Activated CD4-positive, alpha-beta T cell treated with anti-CD3 and anti-CD28 coated beads, Interleukin-2, amount 10 ng/mL, durations not matched to agents 7 days and 5 days (primary cell): ENCODE data around the gene KDM4B. TPM values are rescaled to one million over a fixed set of nuclear protein-coding genes. Genes with fewer than 3 reads are reported as not detected.
A peak's percentile ranks its signal among the peaks of the same experiment; 100 is the strongest.

Experiments used
- CTCF ChIA-PET: fragments of 350-600 bp; sonication (Branson Sonifier 250); formaldehyde crosslinking; loops from one replicate; lab custom pipeline; 2021; ENCODE audit warnings: antibody characterized with exemption; lab: Charles Lee
- POLR2A ChIA-PET: fragments of 350-600 bp; sonication (Branson Sonifier 250); formaldehyde crosslinking; loops from one replicate; lab custom pipeline; 2021; ENCODE audit warnings: antibody characterized with exemption; lab: Charles Lee
- DNase-seq: peaks from one replicate; pipeline ENCODE4 v3.0.0-alpha.2; 2020
- H3K27ac Mint-ChIP-seq: one replicate; pipeline ENCODE4 v1.8.0; 2021; ENCODE audit warnings: mild to moderate bottlenecking, moderate library complexity, mixed read lengths
- H3K27me3 Mint-ChIP-seq: one replicate; pipeline ENCODE4 v1.8.0; 2021; ENCODE audit warnings: mixed read lengths
- H3K36me3 Mint-ChIP-seq: one replicate; pipeline ENCODE4 v1.8.0; 2021; ENCODE audit warnings: low read depth, mixed read lengths
- H3K4me1 Mint-ChIP-seq: one replicate; pipeline ENCODE4 v1.8.0; 2021; ENCODE audit warnings: mixed read lengths
- H3K4me3 Mint-ChIP-seq: one replicate; pipeline ENCODE4 v1.8.0; 2021; ENCODE audit warnings: mild to moderate bottlenecking, moderate library complexity, mixed read lengths
- H3K9me3 Mint-ChIP-seq: one replicate; pipeline ENCODE4 v1.8.0; 2021; ENCODE audit warnings: mixed read lengths
- total RNA-seq, 2 experiments: library from RNA; stranded (reverse); gene quantifications; one replicate each; pipeline ENCODE4 v1.2.3, GENCODE V29; 2021

KDM4B gene
- total RNA-seq, 2 experiments from 2014 or later: 37.1 to 40.2 TPM

DNA sequence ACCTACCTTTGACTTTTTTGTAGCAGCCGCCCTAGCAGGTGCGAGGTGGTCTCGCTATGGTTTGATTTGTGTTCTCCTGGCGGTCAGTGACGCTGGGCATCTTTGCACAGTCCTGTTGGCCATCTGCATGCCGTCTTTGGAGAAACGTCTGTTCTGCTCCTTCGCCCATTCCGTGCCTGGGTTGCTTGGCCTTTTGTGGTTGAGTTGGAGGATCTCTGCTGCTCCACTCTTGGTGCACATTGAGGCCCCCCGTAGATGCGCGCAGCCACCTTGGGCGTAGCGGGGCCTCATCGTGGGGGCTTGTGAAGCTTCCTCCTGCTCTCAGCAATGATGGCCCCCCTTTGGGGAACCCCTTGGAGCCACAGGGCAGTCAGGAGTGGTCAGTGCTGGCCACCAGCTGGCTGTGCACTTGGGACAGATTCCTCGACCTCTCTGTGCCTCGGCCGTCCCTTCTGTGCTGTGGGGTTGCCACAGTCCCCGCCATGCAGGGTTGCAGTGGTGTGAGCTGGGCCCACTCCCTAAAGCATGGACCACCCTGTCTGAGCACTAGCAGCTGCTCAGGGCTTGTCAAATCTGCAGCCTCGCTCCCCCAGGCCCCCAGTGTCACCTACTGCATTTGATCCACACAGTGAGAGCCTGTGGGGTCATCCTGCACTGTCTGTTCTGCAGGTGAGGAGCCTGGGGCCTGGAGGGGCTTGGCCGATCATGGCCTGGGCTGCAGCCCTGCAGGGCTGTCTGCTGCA is 170.8 kb downstream of the KDM4B start:
- CTCF ChIA-PET: no interaction called here
- Mint-ChIP-seq H3K4me1 (peaks cover 25% of the 10 kb centered on the region), H3K36me3 (peaks cover 28% of the 10 kb centered on the region), H3K27ac (peak overlapping the region; percentile 92), H3K4me3 (peak overlapping the region; percentile 74), H3K9me3 (peaks cover 4% of the 10 kb centered on the region), H3K27me3 (peaks cover 3% of the 10 kb centered on the region)
- POLR2A ChIA-PET: no interaction called here
- DNase-seq: no peak

DNA sequence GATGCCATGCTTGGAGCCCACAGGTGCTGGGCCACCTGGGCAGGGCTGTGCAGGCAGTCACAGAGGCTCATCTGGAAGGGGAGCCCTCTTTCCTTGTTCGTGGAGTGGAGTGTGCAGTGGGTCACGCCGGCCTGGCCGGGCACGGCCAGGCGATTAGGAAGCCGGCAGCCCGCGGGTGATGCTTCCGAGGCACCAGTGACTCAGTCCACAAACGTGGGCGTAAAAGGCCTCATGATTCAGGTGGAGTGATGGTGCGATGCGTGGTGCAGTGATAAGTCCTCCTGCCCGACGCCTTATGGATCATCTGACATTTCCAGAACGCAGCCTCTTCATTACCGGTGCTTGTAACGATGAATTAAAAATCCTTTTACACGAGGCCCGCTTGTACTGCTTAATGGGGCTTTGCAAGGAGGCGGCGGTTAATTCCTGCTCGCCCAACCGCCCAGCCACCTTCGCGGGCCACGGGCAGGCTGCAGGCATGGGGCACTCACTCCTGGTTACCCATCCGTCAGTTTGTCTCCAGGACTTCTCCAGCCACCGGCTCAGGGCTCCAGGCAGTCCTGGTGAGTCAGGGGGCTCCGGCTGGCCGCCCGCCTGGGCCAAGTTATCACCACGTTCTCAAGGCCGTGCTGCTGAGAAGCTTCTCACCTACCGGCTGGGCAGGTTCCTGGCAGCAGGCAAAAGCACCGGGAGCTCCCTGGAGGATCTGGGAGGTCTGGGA is 172.4 kb downstream of the KDM4B start:
- Mint-ChIP-seq H3K4me3 (no peak overlapping the region), H3K27me3 (peaks cover 3% of the 10 kb centered on the region), H3K4me1 (peaks cover 25% of the 10 kb centered on the region), H3K27ac (no peak overlapping the region), H3K36me3 (peaks cover 30% of the 10 kb centered on the region), H3K9me3 (peaks cover 4% of the 10 kb centered on the region)
- DNase-seq: no peak
- ChIA-PET POLR2A (no interaction called here), CTCF (no interaction called here)

DNA sequence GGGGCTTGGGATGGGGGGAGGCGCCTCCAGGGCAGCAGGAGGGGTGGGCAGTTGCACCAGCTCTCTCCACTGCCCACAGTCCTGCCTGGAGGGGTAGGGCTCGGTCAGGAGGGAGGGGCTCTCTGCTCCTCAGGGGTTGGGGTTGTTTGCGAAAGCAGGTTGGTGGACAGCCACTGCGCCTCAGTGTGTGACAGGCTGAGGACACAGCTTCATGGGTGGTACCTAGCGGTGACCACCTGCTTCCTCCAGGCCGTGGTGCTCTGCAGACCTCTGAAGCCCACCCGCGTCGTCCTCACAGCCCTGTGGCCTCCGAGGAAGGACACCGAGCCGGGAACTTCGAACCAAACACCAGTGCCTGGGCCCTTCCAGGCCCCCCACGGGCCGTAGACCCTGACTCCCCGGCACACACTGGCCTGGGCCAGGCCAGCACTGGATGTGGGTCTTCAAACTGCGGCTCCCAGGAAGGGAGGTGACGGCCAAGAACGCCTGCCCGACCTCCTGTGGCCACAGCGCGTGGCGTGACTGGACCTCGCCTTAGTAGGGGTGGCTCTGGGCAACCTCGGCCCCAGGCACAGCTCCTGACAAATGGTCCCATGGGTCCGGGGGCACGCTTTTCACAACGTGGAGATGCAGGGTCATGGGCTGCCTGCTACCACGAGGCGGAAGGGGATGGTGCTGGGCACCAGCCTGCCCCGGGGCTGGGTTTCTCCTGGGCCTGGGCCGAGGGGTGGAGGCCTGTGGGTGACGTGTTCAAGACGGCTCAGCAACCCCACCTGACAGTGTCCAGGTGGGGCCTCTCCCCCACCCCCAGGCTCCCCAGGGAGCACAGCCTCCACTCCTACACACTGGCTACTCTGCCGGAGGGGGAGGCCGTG is 173.2 kb downstream of the KDM4B start:
- DNase-seq: no peak
- H3K4me1 Mint-ChIP-seq: peaks cover 25% of the 10 kb centered on the region

DNA sequence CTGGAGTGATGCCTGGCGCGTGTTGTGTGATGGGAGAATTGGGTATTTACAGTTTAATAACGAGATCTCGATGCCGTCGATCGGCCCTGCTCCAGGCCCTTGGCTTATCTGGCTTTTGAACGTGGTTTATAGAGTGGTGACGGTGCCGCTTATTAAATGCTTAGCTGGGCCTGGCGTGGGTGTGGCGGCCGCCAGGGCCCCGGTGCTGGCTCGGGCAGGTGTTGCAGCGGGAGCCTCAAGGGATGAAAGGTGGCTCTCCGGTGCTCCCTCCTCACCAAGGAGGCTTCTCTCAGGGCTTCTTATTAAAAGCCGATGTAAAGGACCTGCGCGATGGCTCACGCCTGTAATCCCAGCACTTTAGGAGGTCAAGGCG is 173.8 kb downstream of the KDM4B start:
- no peak overlapping the region for H3K27ac Mint-ChIP-seq
- POLR2A ChIA-PET: no interaction called here
- H3K27me3 Mint-ChIP-seq: peaks cover 3% of the 10 kb centered on the region
- CTCF ChIA-PET: no interaction called here
- peaks cover 4% of the 10 kb centered on the region for H3K9me3 Mint-ChIP-seq
- no peak overlapping the region for H3K4me3 Mint-ChIP-seq
- no peak for DNase-seq
- H3K4me1 Mint-ChIP-seq: peaks cover 25% of the 10 kb centered on the region
- peaks cover 27% of the 10 kb centered on the region for H3K36me3 Mint-ChIP-seq

More for the DNA sequence above, 173.2 kb downstream of the KDM4B start:
- Mint-ChIP-seq H3K36me3 (peaks cover 29% of the 10 kb centered on the region), H3K27me3 (peaks cover 3% of the 10 kb centered on the region), H3K27ac (no peak overlapping the region), H3K4me3 (no peak overlapping the region), H3K9me3 (peaks cover 4% of the 10 kb centered on the region)
- ChIA-PET POLR2A (no interaction called here), CTCF (no interaction called here)

DNA sequence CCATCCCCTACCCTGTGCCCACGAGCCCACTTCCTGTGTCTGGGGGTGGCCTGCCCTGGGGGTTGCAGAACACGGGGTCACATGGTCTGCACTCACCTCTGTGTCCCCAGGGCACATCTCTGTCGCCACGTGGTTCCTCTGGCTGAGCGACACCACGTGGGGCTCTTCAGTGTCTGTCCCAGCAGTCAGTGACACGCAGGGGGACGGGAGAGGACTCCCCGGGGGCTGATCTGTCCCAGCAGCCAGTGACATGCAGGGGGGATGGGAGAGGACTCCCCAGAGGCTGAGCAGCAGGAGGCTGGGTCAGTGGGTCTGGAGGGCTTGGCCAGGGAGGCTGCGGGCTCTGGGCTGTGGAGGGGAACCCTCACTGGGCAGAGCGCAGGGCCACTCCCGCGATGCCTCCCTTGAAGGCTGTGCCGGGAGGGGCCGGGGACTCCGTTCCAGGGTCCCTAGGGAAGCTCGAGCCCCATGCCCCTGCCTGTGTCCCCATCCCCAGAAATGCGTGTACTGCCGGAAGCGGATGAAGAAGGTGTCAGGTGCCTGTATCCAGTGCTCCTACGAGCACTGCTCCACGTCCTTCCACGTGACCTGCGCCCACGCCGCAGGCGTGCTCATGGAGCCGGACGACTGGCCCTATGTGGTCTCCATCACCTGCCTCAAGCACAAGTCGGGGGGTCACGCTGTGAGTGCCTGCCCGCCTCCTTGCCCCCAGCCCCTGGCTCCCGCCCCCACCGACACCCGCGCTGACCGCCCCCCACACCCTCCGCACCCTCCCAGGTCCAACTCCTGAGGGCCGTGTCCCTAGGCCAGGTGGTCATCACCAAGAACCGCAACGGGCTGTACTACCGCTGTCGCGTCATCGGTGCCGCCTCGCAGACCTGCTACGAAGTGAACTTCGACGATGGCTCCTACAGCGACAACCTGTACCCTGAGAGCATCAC is 174.8 kb downstream of the KDM4B start:
- POLR2A ChIA-PET: no interaction called here
- no peak for DNase-seq
- Mint-ChIP-seq H3K27me3 (peaks cover 3% of the 10 kb centered on the region), H3K27ac (no peak overlapping the region), H3K9me3 (peaks cover 3% of the 10 kb centered on the region), H3K36me3 (peaks cover 16% of the 10 kb centered on the region), H3K4me1 (peaks cover 18% of the 10 kb centered on the region), H3K4me3 (no peak overlapping the region)
- CTCF ChIA-PET: no interaction called here

DNA sequence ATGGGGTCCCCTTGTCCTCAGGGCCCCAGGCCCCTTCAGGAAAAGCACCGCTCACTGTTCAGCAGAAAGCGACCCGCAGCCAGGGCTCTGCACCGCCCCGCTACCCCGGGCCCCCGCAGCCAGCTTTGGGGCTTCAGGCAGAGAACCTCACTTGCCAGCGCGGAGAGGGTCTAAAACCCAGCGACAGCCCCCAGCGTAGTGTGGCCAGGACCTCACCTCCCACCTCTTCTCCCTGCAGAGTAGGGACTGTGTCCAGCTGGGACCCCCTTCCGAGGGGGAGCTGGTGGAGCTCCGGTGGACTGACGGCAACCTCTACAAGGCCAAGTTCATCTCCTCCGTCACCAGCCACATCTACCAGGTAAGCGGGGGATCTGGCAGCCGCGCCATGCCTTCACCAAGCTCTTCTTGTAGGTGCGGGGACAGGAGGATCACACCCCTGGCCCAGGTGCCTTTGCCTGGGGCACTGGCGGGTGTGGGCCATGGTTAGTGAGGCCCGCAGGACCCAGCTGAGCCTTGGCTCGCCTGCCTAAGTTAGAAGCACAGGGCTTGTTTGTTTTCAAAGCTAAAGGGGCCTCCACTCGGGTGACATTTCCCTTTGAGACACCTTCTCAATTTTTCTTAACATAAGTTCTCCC is 175.7 kb downstream of the KDM4B start:
- DNase-seq: no peak
- no peak overlapping the region for H3K4me3 Mint-ChIP-seq
- H3K27me3 Mint-ChIP-seq: no peaks in the 10 kb centered on the region
- H3K36me3 Mint-ChIP-seq: peaks cover 8% of the 10 kb centered on the region
- no peaks in the 10 kb centered on the region for H3K9me3 Mint-ChIP-seq
- ChIA-PET CTCF (interaction anchor here (0.6 kb wide), 1 partner anchor 107 kb away, joined by 3 read pairs; no protein-coding TSS in a partner anchor), POLR2A (no interaction called here)
- peaks cover 9% of the 10 kb centered on the region for H3K4me1 Mint-ChIP-seq
- H3K27ac Mint-ChIP-seq: no peak overlapping the region

DNA sequence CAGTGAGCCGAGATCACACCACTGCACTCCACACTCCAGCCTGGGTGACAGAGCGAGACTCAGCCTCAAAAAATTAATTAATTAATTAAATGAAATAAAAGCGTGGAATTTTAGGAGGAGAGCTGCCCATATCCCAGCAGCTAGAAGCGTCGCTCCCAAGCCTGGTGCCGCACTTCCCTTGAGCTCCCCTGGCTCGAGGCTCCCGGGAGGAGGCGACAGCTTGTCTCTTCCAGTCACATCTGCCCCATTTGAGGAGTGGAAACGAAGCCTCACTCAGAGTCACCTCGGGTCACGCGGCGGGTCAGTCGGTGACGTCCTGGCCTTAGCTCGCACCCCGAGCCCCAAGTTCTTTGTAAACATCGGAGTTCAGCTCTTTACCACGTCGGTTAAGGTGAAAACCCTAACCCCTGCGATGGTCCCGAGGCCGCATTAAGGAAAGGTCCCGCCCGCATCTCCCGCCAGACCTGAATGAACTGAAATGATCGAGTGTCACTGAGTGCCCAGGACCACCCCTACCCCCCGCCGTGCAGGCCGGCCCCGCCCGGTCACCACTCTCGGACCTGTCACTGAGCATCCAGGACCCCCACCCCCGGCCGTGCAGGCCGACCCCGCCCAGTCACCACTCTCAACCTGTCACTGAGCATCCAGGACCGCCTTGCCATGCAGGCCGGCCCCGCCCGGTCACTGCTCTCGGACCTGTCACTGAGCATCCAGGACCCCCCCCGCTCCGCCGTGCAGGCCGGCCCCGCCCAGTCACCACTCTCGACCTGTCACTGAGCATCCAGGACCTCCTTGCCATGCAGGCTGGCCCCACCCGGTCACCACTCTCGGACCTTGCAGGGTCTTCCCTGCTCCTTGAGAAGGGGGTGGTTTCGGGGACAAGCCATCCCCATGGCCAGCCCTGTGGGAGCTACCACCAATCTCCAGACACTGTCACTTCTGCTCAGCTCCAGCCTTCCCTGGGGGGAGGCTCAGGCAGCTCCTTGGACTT is 176.9 kb downstream of the KDM4B start:
- ChIA-PET CTCF (interaction anchor here (0.6 to 1.2 kb wide), 3 partner anchors 9 to 108 kb away, joined by 3 read pairs; no protein-coding TSS in a partner anchor), POLR2A (no interaction called here)
- peaks cover 3% of the 10 kb centered on the region for H3K4me1 Mint-ChIP-seq
- H3K27me3 Mint-ChIP-seq: no peaks in the 10 kb centered on the region
- H3K4me3 Mint-ChIP-seq: no peak overlapping the region
- H3K36me3 Mint-ChIP-seq: peaks cover 3% of the 10 kb centered on the region
- H3K9me3 Mint-ChIP-seq: no peaks in the 10 kb centered on the region
- H3K27ac Mint-ChIP-seq: no peak overlapping the region
- no peak for DNase-seq

DNA sequence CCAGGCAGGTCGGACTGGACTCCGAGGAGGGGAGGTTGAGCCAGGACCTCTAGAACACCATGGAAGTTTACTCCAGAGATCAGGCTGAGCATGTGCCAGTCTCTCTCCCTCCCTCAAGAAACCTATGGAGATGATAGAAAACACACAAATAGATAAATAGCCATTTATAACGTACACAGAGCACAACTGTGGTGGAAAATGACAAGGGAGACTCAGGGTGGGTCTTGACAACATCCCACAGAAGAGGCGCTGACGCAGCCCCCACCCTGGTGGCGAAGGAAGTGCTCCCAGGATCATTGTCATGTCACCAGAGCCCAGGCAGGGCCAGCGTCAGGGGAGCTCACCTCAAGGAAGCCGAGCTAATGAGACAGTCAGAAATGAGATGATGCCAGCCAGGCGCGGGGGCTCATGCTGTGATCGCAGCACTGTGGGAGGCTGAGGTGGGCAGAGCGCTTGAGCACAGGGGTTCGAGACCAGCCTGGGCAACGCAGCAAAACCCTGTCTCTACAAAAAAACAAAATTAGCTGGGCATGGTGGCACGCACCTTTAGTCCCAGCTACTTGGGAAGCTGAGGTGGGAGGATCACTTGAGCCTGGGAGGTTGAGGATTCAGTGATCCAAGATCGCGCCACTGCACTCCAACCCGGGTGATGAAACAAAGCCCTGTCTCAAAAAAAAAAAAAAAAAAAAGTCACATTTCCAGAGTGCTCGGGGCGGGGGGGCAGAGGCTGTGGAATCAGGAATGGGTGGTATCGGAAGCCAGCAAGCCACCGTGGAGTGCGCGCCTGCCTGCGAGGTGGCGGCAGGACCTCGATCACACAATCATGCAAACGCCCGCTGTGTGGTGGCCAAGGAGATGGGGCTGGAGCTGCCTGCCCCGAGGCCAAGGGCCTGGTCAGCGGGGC is 178.4 kb downstream of the KDM4B start:
- no peak overlapping the region for H3K27ac Mint-ChIP-seq
- peaks cover 3% of the 10 kb centered on the region for H3K36me3 Mint-ChIP-seq
- no peak for DNase-seq
- ChIA-PET CTCF (interaction anchor here (0.6 kb wide), 1 partner anchor 106 kb away, joined by 3 read pairs; no protein-coding TSS in a partner anchor), POLR2A (no interaction called here)
- H3K4me3 Mint-ChIP-seq: no peak overlapping the region
- peaks cover 3% of the 10 kb centered on the region for H3K4me1 Mint-ChIP-seq
- no peaks in the 10 kb centered on the region for H3K9me3 Mint-ChIP-seq
- H3K27me3 Mint-ChIP-seq: no peaks in the 10 kb centered on the region

DNA sequence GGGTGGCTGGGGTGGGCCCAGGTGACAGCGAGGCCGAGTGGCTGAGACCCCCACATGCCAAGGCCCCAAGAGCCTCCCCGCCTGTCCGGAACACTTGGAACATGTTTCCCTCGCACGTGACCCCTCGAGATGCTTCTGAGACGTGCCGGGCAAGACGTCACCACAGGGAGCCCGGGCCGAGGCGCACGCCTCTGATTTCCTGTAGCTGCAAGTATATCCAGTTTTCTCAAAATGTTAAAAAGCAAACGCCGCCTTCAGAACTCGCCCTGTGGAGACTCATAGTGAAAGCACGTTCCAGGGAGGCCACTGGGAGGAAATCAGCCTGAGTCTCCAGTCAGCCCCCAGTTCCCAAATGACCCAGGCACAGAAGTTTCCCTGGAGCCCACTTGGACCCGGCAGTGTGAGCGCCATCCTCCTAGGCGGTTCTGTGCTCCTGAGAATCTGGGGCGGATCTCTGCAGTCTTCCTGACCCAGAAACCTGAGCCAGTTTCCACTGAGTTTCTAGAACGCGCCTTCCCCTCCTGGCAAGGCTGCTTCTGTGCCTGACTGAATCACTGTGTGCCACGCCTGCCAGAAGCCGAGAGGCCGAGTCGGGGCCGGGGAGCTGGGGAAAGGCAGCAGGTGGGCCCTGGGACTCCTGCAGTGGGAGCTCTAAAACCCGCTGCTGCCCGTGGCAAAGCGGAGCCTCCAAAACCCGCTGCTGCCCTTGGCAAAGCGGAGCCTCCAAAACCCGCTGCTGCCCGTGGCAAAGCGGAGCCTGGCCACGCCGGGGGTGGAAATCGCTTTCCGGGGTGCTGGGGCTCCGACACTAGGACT is 179.3 kb downstream of the KDM4B start:
- peaks cover 3% of the 10 kb centered on the region for H3K4me1 Mint-ChIP-seq
- CTCF ChIA-PET: interaction anchor here (0.6 kb wide), 1 partner anchor 105 kb away, joined by 3 read pairs; no protein-coding TSS in a partner anchor
- POLR2A ChIA-PET: no interaction called here
- H3K27me3 Mint-ChIP-seq: no peaks in the 10 kb centered on the region
- H3K9me3 Mint-ChIP-seq: no peaks in the 10 kb centered on the region
- H3K36me3 Mint-ChIP-seq: peaks cover 3% of the 10 kb centered on the region
- H3K4me3 Mint-ChIP-seq: no peak overlapping the region
- no peak overlapping the region for H3K27ac Mint-ChIP-seq
- no peak for DNase-seq
